ENCODE data around the gene BACH2.

The BACH2 gene

GRCh38 chr6:90028066-90028778 lies 268.4 kb downstream of the BACH2 start:
- no peak for DNase-seq (ENCODE audit: low read depth)

DNA sequence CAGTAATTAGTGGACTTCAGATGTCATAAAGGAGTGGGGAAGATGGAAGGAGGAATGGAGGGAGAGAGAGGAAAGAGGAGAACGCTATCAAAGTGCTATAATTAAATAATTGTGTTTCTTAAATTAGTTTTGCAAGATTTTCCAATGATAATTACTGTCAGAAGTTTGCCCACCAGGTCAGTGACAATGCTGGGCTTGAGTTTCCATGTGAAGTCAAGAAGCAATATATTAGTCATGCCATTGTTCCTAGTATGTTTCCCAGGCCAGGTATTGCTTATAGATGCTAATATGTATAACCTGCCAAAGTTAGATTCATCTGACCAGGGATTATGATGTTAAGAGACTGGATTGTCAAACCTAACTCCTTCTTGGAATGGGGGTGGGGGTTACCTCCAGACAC lies 270.4 kb downstream of the BACH2 start:
- no peak for DNase-seq (ENCODE audit: low read depth)

- DNase-seq (ENCODE audit: low read depth) = no peak
Observed at GRCh38 chr6:90025523-90026061, 271.1 kb downstream of the BACH2 start.

DNA sequence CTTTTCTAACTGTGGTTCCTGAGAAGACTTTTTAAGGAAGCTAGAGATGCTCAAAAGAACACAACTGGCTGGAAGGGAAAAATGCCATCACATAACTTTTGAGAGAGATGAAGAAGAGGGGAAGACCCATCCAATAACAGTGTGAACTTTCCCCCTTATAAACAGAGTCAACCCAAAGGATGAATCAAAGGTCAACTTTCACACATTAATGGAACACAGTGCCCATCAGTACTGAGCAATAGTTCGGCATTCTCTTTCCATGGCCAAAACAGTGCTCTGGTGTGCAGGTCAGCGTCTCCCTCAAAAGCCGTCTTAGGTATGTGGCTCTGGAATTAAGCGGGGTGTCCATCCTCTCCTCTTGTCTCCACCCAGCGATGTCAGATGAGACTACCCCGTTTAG lies 272.0 kb downstream of the BACH2 start:
- DNase-seq (ENCODE audit: low read depth) = no peak

DNA sequence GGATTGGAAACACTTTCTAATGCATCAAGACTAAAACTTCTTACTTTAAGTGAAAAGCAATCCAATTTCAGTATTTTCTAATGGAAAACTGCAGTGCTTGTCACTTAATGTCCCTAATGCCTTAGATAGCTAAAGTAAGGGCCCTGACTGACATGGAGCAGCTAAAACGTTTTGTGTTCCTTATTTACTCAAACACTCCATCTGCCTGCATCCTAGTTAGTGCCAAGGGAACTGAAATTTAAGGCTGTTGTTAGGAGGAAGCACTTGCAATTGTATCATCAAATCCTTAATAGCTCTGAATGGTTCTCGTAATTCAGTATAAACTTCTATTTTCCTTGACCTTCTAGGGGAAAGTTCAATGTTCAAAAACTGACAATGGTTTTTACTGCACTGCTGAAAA lies 274.9 kb downstream of the BACH2 start:
- no peak for DNase-seq (ENCODE audit: low read depth)

DNA sequence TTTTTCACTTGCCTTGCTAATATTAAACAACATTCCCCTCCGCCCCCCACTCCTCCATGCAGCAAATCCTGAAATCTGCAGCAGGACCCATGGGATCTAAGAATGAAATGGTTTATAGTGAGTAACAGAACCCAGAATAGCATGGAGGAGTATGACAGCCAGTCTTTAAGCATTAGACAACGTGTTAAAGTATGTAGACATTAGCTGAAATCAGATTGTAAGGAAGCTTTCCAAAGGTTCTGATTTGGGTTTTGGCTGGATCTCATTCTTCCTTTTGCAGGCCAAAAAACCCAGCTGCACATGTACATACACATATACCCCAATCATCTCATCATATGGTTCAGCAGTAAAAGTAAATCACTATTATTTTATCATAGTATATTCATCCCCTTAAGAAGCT lies 275.9 kb downstream of the BACH2 start:
- no peak for DNase-seq (ENCODE audit: low read depth)

- no peak for DNase-seq (ENCODE audit: low read depth)
Observed at GRCh38 chr6:90019216-90019615, 277.4 kb downstream of the BACH2 start.

DNA sequence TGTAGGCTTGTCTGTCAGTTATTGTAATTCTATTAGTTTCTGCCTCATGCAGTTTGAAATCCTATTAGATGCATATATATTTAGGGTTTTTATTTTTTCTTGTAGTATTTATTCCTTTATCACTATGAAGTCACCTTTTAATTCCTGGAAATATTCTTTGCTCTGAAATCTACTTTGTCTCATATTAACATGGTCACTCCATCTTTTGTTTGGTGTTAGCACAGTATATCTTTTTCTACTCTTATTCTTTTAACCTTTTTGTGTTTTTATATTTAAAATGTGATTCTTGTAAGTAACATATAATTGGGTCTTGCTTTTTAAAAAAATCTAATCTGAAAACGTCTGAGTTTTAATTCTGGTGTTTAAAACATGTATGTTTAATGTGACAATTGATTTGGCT lies 280.8 kb downstream of the BACH2 start:
- no peak for DNase-seq (ENCODE audit: low read depth)

DNA sequence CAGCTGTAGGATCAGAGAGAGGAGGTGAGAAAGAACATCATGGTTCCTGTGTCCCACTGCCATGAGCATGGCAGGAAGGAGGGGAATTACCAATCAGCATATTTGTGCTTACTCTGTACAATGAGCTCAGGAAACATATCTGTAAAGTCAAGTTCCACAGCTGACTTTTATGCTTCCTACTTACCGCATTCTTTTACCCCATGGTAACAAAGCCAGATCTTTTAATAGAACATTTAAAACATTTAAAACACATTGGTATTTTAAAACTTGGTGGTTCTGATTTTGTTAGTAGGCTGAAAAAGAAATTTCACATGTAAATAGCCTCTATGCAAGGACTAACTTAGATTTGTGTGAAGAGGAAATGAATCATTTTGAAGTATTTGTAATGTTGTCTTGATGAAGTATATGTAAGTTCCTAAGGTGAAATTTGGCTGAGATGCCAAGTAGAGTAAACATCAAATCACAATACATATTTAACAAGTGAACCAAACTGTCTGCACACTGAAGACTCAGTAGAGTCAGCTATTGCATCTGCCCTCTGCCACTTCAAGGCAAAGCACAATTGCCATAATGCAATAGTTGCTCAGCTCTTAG lies 287.6 kb downstream of the BACH2 start:
- DNase-seq (ENCODE audit: low read depth) = no peak

DNA sequence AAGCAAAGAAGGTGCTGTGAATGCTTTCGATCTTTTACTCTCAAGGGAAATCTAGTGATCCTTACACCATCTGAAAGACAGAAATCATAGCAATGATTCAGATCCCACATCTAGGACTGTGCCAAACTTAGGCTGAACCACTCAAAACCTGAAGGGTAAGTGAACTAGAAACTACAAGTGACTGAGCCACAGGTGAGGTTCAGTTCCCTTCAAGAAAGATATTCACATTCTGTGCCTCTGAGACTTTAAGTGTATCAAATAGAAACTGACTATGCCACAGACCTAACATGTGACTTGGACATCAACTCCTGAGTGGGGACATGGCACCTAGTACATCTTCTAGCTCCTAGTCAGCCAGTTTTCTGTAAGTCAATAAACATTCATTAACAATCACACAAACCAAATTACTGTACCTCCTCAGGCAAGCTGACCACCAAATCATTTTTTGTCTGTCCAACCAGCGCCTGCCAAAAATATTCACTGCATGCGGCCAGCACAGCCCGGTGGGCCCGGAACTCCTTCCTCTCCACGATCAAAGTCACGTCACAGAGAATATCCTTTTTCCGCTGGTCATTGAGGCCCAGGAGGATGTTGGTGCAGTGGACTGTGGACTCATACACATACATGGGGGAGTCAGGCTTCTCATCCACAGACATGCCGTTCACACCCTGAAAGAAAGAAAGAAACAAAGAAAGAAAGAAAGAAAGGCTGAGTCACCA lies 288.3 kb downstream of the BACH2 start:
- DNase-seq (ENCODE audit: low read depth) = no peak

GRCh38 chr6:90005048-90005827 lies 291.4 kb downstream of the BACH2 start:
- no peak for DNase-seq (ENCODE audit: low read depth)

DNA sequence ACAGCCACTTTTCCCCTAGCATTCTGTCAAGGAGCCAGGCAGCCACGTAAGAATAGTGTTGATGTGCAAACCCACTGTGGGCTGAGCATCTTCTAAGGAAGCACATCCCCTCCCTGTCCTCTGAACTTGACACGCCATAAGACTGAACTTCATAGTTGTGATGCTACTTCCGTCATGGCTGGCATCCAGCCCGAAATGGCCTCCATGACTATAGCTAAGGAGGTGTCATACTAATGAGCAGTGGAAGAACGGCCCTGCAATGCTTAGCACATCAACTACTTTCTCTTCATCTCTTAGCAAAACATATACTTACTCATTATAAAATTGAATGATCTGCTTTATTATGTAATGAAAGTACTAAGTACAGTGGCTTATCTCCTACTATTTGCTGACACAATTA lies 292.1 kb downstream of the BACH2 start:
- no peak for DNase-seq (ENCODE audit: low read depth)

DNA sequence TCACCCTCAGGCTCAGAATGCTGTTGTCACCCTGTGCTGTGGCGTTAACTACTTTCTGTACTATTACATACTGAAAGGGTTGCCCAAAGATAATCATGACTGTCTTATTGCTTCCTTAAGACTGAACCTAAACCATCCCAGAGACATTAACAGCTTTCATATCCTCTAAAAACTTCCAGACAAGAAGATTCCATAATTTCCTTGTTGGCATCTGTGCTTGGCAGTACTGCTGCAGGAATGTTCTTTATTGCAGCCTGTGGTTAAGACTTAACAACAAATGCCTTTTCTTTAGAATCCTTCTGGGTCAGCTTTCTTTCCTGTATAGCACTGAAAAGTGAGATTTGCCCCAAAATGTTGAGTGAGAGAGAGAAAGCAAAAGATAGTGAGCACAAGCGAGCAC lies 292.7 kb downstream of the BACH2 start:
- DNase-seq (ENCODE audit: low read depth) = no peak

GRCh38 chr6:90003069-90003795 lies 293.4 kb downstream of the BACH2 start:
- no peak for DNase-seq (ENCODE audit: low read depth)

DNA sequence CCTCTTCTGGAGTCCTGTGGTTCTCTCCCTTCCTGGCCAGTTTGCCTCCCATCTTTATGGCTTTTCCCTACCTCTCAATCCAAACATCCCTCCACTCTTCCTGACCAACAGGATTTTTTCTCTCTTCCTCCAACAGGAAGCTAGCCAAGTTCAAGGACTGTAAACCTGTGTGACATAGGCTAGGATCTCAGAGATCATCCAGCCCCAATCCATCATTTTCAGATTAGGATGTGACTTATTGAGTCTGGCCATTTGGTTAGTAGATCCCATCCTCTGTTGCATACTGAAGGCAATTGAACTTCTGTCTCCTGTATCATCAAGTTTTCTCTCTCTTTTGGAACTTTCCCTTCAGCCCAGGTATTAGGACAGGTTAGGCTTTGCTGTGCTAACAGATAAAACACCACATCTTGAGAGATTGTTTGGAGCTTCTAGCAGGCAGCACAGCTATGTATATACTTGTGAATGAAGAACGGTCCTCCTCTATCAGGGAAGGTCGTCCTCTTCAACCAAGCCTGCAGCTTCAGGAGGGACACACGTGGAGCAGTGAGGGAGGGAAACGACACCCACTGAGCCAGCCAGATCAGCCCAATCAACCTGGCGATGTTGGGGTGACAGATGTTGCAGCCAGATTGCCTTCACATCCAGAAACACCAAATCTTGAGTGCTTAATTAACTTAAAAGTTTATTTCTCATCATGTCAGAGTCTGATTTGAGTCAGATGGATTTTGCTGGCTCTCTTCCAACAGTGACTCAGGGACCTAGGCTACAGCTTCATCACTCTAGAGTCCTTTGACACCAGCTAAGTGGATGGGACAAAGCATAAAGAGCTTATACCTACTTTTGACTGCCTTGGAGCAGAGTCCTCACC lies 295.5 kb downstream of the BACH2 start:
- no peak for DNase-seq (ENCODE audit: low read depth)

- DNase-seq (ENCODE audit: low read depth) = no peak
Observed at GRCh38 chr6:89999945-90000825, 296.5 kb downstream of the BACH2 start.

DNA sequence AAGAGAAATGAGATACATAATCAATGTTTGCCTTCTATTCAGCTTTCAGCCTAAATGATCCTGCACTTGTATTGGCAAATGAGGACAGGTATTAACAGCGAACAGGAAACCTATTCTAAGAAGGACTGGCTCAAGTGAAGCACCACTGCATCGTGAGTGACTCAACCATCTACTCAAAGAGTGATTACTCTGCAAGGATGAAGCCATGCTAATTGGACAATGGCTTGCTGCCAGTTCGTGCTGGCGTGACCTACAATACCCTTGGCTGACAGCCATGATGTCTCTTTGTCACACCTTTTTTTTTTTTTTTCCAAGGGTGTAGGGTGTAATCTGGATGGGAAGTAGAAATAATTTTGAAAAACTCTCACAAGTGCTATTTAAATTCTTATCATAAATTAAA lies 297.5 kb downstream of the BACH2 start:
- DNase-seq (ENCODE audit: low read depth) = no peak

GRCh38 chr6:89997456-89998445 lies 298.9 kb downstream of the BACH2 start:
- DNase-seq (ENCODE audit: low read depth) = no peak

Data from T follicular helper cell (primary cell).